ENCODE measurements around the gene IQSEC1. TPM values are rescaled to one million over a fixed set of nuclear protein-coding genes. Genes with fewer than 3 reads are reported as not detected.

The IQSEC1 gene
- total and polyA plus RNA-seq, 2 donors (not counting 1 experiment from before 2014, with no cell fraction given) = 4.3 to 18.2 TPM

DNA sequence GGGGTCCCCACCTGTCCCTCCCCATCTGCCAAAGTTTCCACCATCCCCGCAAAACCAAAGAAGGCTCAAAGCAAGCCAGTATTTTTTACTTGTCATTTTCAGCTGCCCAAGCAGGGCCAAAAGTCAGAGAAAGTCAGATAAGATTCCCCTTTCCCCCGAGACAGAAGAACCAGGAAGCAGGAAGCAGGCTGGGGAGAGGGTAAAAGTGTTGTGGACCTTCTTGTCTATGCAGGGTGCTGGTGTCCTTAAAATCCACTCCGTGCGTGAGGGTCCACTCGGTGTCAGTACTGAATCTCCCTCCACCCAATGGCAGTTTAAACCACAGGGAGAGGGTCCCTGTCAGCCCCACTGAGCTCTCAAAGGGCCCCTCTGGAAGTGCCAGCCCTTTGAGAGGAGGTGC is 211.6 kb downstream of the IQSEC1 start:
- Histone ChIP-seq H3K27ac (ENCODE audit: insufficient read depth, low read length) (no peak overlapping the region), H3K4me2 (ENCODE audit: extremely low read depth, insufficient read depth, low read length) (no peak overlapping the region), H2AFZ (ENCODE audit: low read length) (no peak overlapping the region), H3K9ac (ENCODE audit: insufficient read depth, low read length) (no peak overlapping the region), H3K27me3 (ENCODE audit: control insufficient read depth, insufficient read depth, low read length) (peaks cover 3% of the 10 kb centered on the region), H3K9me3 (ENCODE audit: control insufficient read depth, insufficient read depth, low read depth, low read length) (no peaks in the 10 kb centered on the region), H4K20me1 (ENCODE audit: control insufficient read depth, extremely low read depth, insufficient read depth, low read length) (no peaks in the 10 kb centered on the region), H3K79me2 (ENCODE audit: control insufficient read depth, insufficient read depth, low read length) (no peaks in the 10 kb centered on the region), H3K36me3 (ENCODE audit: control insufficient read depth, insufficient read depth, low read length) (no peaks in the 10 kb centered on the region), H3K4me1 (ENCODE audit: control insufficient read depth, extremely low read depth, insufficient read depth, low read length) (no peaks in the 10 kb centered on the region), H3K4me3 (replicated peaks in 1 of 4; ENCODE audit: control extremely low read depth in 1 of 4, insufficient read depth in 1 of 4, low read depth in 3 of 4, low read length in 4 of 4) (no peak overlapping the region)
- DNase-seq (ENCODE audit: low read depth in 2 of 2) = no peak
- no peak for TF ChIP-seq EZH2 (IDR thresholded peaks at IDR 0.05; ENCODE audit: low read length, missing control alignments)
- TF ChIP-seq, protein P1, sequence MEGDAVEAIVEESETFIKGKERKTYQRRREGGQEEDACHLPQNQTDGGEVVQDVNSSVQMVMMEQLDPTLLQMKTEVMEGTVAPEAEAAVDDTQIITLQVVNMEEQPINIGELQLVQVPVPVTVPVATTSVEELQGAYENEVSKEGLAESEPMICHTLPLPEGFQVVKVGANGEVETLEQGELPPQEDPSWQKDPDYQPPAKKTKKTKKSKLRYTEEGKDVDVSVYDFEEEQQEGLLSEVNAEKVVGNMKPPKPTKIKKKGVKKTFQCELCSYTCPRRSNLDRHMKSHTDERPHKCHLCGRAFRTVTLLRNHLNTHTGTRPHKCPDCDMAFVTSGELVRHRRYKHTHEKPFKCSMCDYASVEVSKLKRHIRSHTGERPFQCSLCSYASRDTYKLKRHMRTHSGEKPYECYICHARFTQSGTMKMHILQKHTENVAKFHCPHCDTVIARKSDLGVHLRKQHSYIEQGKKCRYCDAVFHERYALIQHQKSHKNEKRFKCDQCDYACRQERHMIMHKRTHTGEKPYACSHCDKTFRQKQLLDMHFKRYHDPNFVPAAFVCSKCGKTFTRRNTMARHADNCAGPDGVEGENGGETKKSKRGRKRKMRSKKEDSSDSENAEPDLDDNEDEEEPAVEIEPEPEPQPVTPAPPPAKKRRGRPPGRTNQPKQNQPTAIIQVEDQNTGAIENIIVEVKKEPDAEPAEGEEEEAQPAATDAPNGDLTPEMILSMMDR (conservative IDR thresholded peaks at IDR 0.05 in 1 of 2, IDR thresholded peaks at IDR 0.05 in 1 of 2; ENCODE audit: low read depth in 1 of 2, low read length in 2 of 2) = no peak

DNA sequence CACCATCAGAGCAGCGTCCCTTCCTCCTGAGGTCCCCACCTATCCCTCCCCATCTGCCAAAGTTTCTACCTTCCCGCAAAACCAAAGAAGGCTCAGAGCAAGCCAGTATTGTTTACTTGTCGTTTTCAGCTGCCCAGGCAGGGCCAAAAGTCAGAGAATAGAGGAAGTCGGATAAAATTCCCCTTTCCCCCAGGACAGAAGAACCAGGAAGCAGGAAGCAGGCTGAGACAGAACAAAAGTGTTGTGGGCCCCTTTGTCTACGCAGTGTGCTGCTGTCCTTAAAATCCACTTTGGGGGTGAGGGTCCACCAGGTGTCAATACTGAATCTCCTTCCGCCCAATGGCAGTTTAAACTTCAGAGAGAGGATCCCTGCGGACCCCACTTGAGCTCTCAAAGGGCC is 213.4 kb downstream of the IQSEC1 start:
- no peak for TF ChIP-seq EZH2 (IDR thresholded peaks at IDR 0.05; ENCODE audit: low read length, missing control alignments)
- TF ChIP-seq, protein P1 (conservative IDR thresholded peaks at IDR 0.05 in 1 of 2, IDR thresholded peaks at IDR 0.05 in 1 of 2; ENCODE audit: low read depth in 1 of 2, low read length in 2 of 2) = no peak
- Histone ChIP-seq H3K79me2 (ENCODE audit: control insufficient read depth, insufficient read depth, low read length) (no peaks in the 10 kb centered on the region), H3K4me3 (replicated peaks in 1 of 4; ENCODE audit: control extremely low read depth in 1 of 4, insufficient read depth in 1 of 4, low read depth in 3 of 4, low read length in 4 of 4) (no peak overlapping the region), H4K20me1 (ENCODE audit: control insufficient read depth, extremely low read depth, insufficient read depth, low read length) (no peaks in the 10 kb centered on the region), H3K27ac (ENCODE audit: insufficient read depth, low read length) (no peak overlapping the region), H3K9ac (ENCODE audit: insufficient read depth, low read length) (no peak overlapping the region), H3K27me3 (ENCODE audit: control insufficient read depth, insufficient read depth, low read length) (no peaks in the 10 kb centered on the region), H2AFZ (ENCODE audit: low read length) (no peak overlapping the region), H3K36me3 (ENCODE audit: control insufficient read depth, insufficient read depth, low read length) (no peaks in the 10 kb centered on the region), H3K9me3 (ENCODE audit: control insufficient read depth, insufficient read depth, low read depth, low read length) (no peaks in the 10 kb centered on the region), H3K4me2 (ENCODE audit: extremely low read depth, insufficient read depth, low read length) (no peak overlapping the region), H3K4me1 (ENCODE audit: control insufficient read depth, extremely low read depth, insufficient read depth, low read length) (no peaks in the 10 kb centered on the region)
- no peak for DNase-seq (ENCODE audit: low read depth in 2 of 2)

DNA sequence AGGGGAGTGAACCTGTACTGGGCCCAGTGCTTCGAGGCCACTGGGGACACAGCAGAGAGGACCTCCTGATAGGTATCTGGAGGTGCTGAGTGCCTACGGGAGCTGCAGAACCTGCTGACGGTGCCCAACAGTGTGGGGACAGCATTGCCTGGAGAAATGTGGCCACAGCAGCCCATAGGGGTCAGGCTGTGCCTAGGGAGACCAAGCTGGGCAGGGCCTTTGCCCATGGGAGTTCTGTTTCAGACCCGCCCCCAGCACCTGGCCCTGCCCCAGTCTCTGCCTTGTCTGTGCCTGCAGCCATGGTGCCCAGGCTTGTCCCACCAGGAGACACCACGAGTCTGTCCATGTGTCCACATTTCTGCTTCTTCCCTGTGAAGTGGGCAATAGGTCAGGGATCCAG is 216.6 kb downstream of the IQSEC1 start:
- TF ChIP-seq, protein P1 (conservative IDR thresholded peaks at IDR 0.05 in 1 of 2, IDR thresholded peaks at IDR 0.05 in 1 of 2; ENCODE audit: low read depth in 1 of 2, low read length in 2 of 2) = no peak
- no peak for TF ChIP-seq EZH2 (IDR thresholded peaks at IDR 0.05; ENCODE audit: low read length, missing control alignments)
- Histone ChIP-seq H3K36me3 (ENCODE audit: control insufficient read depth, insufficient read depth, low read length) (no peaks in the 10 kb centered on the region), H3K79me2 (ENCODE audit: control insufficient read depth, insufficient read depth, low read length) (no peaks in the 10 kb centered on the region), H3K4me3 (replicated peaks in 1 of 4; ENCODE audit: control extremely low read depth in 1 of 4, insufficient read depth in 1 of 4, low read depth in 3 of 4, low read length in 4 of 4) (no peak overlapping the region), H3K4me1 (ENCODE audit: control insufficient read depth, extremely low read depth, insufficient read depth, low read length) (no peaks in the 10 kb centered on the region), H3K9ac (ENCODE audit: insufficient read depth, low read length) (no peak overlapping the region), H3K4me2 (ENCODE audit: extremely low read depth, insufficient read depth, low read length) (no peak overlapping the region), H3K9me3 (ENCODE audit: control insufficient read depth, insufficient read depth, low read depth, low read length) (no peaks in the 10 kb centered on the region), H4K20me1 (ENCODE audit: control insufficient read depth, extremely low read depth, insufficient read depth, low read length) (no peaks in the 10 kb centered on the region), H3K27me3 (ENCODE audit: control insufficient read depth, insufficient read depth, low read length) (peaks cover 9% of the 10 kb centered on the region), H3K27ac (ENCODE audit: insufficient read depth, low read length) (no peak overlapping the region), H2AFZ (ENCODE audit: low read length) (no peak overlapping the region)
- DNase-seq (ENCODE audit: low read depth in 2 of 2) = no peak
